Activated CD8-positive, alpha-beta memory T cell treated with anti-CD3 and anti-CD28 coated beads for 1 hour (primary cell): Measurements from ENCODE around the gene RFC1.
A peak's percentile ranks its signal among the peaks of the same experiment; 100 is the strongest.
"Not testable (repeated sequence)": the region's sequence is repeated elsewhere in the genome, so short reads cannot be mapped to it uniquely, and the experiment has no call there.

Source experiments
- DNase-seq, 2 donors: peaks; one replicate each; pipeline ENCODE4 v3.0.0-alpha.2; 2020; ENCODE audit warnings: low read depth in 1 of 2; ENCODE audit errors: extremely low read depth in 1 of 2

Gene RFC1

GRCh38 chr4:39365830-39366771 lies at the start of gene RFC1:
Gene RFC1, minus strand, starts transcription at chr4:39366362. Its CDS starts 121 bp downstream, at chr4:39366241.
- DNase-seq = peak; percentile 87 to 95

- no peak for DNase-seq
These were observed 49.6 kb upstream of the RFC1 start for GRCh38 chr4:39415678-39416283.

- DNase-seq = not testable (repeated sequence)
These were observed 45.4 kb upstream of the RFC1 start for GRCh38 chr4:39411561-39411960.

GRCh38 chr4:39410415-39410814 lies 44.3 kb upstream of the RFC1 start:
- no peak for DNase-seq

- no peak for DNase-seq
These were observed 41.4 kb upstream of the RFC1 start for GRCh38 chr4:39407584-39407885.

- no peak for DNase-seq
These were observed 40.8 kb upstream of the RFC1 start, which contains the start of gene KLB for GRCh38 chr4:39406763-39407583. Gene KLB, plus strand, starts transcription at chr4:39406930. Its CDS starts 20 bp downstream, at chr4:39406950.

GRCh38 chr4:39401640-39402039 lies 35.5 kb upstream of the RFC1 start:
- DNase-seq = not testable (repeated sequence)

GRCh38 chr4:39394706-39395105 lies 28.5 kb upstream of the RFC1 start:
- DNase-seq = no peak

- DNase-seq = no peak
These were observed 24.4 kb upstream of the RFC1 start for GRCh38 chr4:39390603-39391002.

GRCh38 chr4:39384563-39384962 lies 18.4 kb upstream of the RFC1 start:
- no peak for DNase-seq

GRCh38 chr4:39383690-39384089 lies 17.5 kb upstream of the RFC1 start:
- no peak for DNase-seq

- no peak for DNase-seq
These were observed 9.3 kb upstream of the RFC1 start for GRCh38 chr4:39375478-39375877.

GRCh38 chr4:39371209-39371608 lies 5.0 kb upstream of the RFC1 start:
- DNase-seq = not testable (repeated sequence)

GRCh38 chr4:39369301-39369700 lies 3.1 kb upstream of the RFC1 start:
- DNase-seq = no peak

- no peak for DNase-seq
These were observed 1.0 kb upstream of the RFC1 start for GRCh38 chr4:39367166-39367565.

GRCh38 chr4:39365360-39365759 lies 802 bp downstream of the RFC1 start:
- no peak for DNase-seq

GRCh38 chr4:39363773-39364393 lies 2.3 kb downstream of the RFC1 start:
- DNase-seq = no peak

GRCh38 chr4:39362827-39363226 lies 3.3 kb downstream of the RFC1 start:
- no peak for DNase-seq

- DNase-seq = not testable (repeated sequence)
These were observed 5.6 kb downstream of the RFC1 start for GRCh38 chr4:39360611-39361010.

GRCh38 chr4:39357002-39357401 lies 9.2 kb downstream of the RFC1 start:
- DNase-seq = no peak

GRCh38 chr4:39354254-39354552 lies 12.0 kb downstream of the RFC1 start:
- DNase-seq = no peak
